ENCODE results near the gene ADAM30.

Gene ADAM30

GRCh38 chr1:119896303-119896702 is at the start of gene ADAM30:
ADAM30 (minus strand) TSS chr1:119896515; CDS start chr1:119896336, 179 bp downstream.
- no peak for DNase-seq

DNA sequence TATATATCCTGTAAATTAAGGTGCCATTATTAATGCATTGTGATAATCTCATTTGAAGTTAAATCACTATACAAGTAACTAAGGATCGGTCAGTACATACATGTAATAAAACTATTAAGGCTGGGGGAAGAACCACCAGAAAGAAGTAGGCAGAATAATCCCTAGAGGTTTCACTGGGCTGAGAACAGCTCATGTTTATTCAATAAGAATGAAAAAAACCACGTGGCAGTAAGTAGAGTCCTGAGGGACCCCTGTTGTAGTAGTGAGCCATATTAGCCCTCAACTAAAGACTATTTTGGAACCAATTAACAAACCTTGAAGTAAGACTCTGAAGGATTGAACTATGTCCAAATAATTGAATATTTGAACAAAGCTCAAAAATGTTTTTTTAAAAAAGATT is 46.9 kb upstream of the ADAM30 start:
- DNase-seq: no peak

DNA sequence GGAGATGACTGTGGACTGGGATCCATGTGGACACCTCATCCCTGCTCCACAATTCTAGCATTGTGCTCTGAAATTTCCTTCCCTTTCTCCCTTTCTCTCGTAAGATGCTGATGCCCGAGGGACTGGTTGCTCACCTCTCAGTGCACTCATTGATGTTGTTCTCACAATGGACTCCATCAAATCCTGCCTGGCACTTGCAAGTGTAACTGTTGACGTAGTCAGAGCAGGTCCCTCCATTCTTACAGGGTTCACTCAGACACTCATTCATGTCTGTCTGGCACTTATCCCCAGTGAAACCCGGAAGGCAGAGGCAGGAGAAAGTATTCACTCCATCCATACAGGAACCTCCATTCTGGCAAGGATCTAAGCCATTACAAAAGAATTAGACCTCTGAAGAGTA is 45.1 kb upstream of the ADAM30 start:
- no peak for DNase-seq

DNA sequence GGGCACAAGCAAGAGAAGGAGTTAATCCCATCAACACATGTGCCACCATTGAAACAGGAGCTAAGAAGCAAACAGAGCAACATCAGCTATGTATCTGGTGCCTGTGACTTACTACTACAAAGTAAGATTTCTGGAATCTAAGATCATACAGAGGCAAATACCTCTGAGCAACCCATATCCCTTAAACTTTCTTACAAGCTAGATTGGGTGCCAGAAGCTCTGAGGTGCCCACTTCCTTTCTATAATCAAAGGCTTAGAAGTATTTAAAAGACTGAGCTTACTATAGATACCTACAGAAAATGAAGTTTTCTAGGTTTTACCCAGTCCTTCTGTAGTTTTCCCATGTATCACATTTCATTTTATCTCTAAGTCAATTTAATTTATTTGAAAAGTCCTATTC is 44.4 kb upstream of the ADAM30 start:
- no peak for DNase-seq

- DNase-seq: no peak
Observed at GRCh38 chr1:119937198-119937597, 40.9 kb upstream of the ADAM30 start.

- no peak for DNase-seq
Observed at GRCh38 chr1:119935915-119936314, 39.6 kb upstream of the ADAM30 start.

DNA sequence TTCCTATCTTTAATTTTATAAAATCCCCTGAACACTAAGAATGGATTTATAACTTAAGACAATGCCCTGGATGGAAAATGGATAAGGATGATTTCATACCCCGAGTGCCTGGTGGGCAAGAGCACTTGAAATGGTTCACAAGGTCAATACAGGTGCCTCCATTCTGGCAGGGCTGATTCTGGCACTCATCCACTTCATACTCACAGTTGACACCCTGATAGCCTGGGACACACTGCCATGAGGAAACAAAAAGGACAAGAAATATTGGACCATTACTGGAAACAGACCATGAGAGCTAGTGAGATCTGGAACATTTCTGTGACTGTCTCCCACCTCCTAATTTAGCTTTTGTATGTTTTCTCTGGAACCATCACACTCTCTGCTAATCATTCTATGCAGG is 39.1 kb upstream of the ADAM30 start:
- DNase-seq: no peak

DNA sequence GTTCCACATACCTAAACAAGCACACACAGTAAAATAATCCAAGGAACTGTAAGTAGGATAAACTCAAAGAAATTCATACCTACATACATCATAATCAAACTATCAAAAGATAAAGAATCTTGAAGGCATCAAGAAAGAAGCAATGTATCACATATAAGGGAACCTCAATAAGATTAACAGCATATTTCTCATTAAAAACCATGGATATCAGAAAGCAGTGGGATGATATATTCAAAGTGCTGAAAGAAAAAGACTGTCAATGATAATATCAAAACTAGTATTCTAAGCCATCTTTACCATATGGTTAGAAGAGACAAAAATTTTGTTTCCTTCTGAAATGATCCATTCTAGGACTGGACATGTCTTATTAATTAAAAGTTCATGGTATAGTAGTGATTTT is 37.1 kb upstream of the ADAM30 start:
- no peak for DNase-seq

DNA sequence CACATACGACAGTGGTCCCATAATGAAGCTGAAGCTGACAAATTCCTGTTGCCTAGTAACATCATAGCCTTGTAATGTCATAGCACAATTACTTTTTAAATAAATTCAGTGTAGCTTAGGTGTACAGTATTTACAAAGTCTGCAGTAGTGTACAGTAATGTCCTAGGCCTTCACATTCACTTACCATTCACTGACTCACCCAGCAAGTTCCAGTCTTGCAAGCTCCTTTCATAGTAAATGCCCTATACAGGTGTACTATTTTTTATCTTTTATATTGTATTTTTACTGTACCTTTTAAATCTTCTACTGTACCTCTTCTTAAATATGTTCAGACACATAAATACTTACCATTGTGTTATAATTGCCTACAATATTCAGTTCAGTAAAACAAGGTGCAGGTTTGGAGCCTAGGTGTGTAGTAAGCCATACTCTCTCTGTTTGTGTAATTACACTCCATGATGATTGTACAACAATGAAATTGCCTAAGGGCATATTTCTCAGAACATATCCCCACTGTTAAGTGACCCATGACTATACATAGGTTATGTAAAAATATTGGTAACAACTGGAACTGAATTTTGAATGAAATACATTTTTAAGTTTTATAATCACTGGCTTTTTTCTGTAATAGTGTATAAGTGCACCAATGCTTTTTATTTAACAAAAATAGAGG is 33.5 kb upstream of the ADAM30 start:
- no peak for DNase-seq

DNA sequence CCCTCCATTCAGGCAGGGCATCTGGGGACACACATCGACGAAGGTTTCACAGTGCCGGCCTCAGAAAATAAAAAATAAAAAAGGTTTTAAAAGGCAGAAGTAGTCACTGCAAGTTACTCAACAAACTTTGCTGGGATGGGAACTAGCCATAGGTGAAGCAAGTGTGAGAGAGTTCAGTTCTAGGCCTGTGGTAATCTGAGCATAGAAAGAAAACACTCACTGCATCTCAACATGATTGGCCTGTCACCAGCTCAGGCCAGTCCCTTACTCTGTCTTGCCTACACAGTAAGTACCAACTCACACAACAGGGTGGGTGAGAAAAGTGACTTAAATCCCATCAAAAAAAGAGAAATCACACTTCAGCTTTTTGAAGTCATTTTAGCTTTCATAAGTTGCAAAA is 30.2 kb upstream of the ADAM30 start:
- DNase-seq: no peak

- no peak for DNase-seq
Observed at GRCh38 chr1:119924948-119925898, 28.9 kb upstream of the ADAM30 start.

- no peak for DNase-seq
Observed at GRCh38 chr1:119920104-119920968, 24.0 kb upstream of the ADAM30 start.

DNA sequence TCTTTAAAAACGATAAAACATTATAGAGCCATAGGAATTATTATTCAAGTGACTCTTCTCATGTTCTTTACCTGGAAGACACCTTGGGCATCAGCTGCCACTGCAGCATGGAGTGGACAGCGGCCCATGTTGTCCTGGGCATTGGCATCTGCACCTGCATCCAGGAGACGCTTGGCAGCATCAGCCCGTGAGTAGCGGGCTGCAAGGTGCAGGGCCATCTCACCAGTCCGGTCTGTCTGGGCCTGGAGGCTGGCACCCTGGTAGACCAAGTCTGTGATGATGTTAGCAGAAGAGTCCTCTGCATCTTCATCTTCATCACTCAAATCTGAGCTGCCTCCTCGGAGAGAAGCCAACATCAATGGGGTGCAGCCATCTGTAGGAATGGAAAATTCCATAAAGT is 22.9 kb upstream of the ADAM30 start:
- no peak for DNase-seq

GRCh38 chr1:119918301-119918700 is 22.0 kb upstream of the ADAM30 start:
- no peak for DNase-seq

DNA sequence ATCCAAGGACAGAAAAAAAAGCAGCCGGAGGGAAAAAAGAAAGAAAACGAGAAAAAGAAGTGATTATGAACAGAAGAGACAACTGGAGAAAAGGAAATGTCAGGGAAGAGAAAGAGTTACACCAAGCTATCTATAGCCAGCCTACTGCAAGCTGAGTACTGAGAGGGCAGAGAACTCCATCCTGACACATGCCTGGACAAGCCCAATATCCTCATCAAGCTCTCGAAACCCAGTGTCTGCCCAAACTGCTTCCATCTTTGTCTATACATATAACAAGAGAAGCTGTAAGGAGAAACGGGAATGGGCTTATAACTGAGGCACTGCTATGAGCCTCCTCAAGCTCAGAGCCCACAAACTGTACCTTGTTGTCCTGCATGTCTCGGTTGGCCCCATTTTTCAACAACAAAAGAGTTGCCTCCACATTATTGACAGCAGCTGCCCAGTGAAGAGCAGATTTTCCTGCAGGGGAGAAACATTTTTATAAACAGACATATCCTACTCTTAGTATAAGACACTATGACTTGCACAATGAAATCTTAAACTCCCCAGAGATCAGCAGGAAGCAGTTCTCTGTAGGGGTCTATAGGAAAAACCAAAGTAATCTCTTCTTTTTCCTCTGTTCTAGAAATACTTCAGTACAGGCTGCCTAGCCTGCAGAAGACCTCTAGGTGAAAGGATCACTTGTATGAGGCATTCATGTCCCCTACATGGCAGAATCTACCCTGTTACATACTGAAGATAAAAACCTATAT is 21.2 kb upstream of the ADAM30 start:
- DNase-seq: no peak

- DNase-seq: no peak
Observed at GRCh38 chr1:119915517-119915916, 19.2 kb upstream of the ADAM30 start.

- no peak for DNase-seq
Observed at GRCh38 chr1:119914071-119914470, 17.8 kb upstream of the ADAM30 start.

DNA sequence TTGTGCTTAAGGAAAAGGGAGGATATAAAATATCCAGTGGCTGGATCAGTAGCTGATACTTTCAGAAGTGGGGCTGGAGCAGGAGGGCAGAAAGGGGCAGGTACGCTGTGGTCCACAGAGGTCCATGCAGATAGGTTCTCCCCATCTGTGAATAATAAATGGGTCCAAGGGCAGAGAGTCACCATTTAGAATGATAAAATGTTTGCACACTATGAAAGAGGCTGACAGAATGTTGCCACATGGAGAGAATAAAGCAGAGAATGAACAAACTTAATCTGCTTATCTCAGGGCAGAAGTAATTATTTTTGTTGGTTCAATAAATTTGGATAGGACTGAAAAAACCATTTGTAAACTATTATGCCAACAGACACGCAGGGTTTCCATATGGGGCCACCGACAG is 16.6 kb upstream of the ADAM30 start:
- DNase-seq: no peak

- no peak for DNase-seq
Observed at GRCh38 chr1:119911775-119912174, 15.5 kb upstream of the ADAM30 start.

DNA sequence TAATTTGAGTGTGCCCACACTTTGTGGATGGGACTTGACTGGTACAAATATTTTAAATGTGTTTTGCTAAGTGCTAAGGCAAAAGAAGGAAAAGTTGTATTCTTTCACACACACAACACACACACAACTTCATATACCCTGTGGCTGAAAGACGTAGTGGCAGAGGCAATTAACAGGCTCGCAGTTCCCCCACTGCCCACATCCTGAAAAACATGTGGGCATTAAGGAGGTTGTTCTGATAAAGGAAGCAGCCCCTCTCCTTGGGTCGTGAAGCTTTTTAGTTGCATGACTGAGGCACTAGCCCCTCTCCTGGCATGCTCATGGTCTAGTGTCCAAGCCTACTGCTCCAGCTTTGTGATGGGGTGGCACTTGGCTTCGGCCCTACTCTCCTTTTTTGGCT is 14.3 kb upstream of the ADAM30 start:
- DNase-seq: no peak

- no peak for DNase-seq
Observed at GRCh38 chr1:119909890-119910596, 13.7 kb upstream of the ADAM30 start.

- no peak for DNase-seq
Observed at GRCh38 chr1:119908661-119909060, 12.3 kb upstream of the ADAM30 start.

Data from EL (cell line).